ENCODE data around the gene USF1. TPM values are rescaled to one million over a fixed set of nuclear protein-coding genes. Genes with fewer than 3 reads are reported as not detected.

The USF1 gene
- total RNA-seq, 4 donors from 2014 or later: 40.1 to 81.4 (median 74.9) TPM

DNA sequence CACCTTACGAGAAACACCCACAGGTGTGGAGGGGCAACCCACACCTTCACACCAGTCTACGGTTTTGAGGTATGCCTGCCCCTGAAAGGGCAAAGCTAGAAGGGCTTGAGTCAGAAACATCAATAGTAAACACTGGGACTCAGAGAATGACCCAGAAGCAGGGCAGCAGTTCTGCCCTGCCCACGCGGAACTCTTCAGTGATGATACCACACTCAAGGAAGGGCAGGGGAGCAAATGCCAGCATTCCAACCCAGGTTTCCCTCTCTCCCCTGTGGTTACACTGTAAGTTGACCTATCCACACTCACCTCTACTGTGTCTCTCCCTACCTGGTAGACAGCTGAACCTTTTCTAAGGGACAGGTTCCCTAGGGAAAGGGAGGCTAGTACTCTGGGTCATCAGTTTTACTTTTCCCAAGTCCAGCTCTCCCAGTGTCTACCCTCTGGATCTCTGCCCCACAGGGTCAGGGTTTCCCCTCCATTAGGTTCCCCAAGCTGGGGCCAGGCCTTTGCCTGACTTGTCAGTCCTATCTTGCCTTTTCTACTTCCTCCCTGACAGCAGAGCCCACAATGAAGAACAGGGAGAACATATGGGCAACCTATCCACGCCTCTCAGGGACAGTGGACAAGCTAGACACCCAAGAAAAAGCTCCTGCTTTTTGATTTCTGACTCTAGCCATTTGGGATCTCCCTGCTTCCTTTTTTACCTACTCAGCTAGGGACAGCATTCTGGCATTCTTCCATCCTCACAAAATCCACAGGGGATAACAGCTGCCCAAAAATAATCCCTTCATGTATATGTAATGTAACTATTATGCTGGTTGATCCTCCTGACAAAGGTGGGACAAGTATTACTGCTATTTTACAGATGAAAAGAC, 27.8 kb downstream of the USF1 start:
- no peak for TF ChIP-seq CTCF (IDR thresholded peaks at IDR 0.05; ENCODE audit: low read depth)

GRCh38 chr1:161013488-161014230, 32.1 kb downstream of the USF1 start:
- no peak for TF ChIP-seq CTCF (IDR thresholded peaks at IDR 0.05; ENCODE audit: low read depth)

DNA sequence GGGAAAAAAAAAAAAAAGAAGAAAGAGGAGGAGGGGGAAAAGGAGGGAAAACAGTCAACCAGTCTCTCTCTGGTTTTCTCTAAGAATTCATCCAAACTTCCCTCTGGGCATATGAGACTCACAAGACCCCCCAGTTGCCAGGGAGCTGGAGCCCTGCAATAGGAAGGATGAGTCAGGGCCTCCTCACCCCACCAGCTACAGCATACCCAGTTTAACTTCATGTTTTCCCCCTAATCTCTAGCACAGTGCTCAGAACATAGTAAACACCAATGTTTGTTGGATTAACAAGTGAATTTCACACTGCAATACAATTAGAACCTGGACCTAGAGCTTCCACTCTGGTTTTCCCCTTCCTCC, 32.7 kb downstream of the USF1 start:
- no peak for TF ChIP-seq CTCF (IDR thresholded peaks at IDR 0.05; ENCODE audit: low read depth)

- TF ChIP-seq CTCF (IDR thresholded peaks at IDR 0.05; ENCODE audit: low read depth): no peak
These were observed 33.4 kb downstream of the USF1 start for GRCh38 chr1:161012420-161012819.

DNA sequence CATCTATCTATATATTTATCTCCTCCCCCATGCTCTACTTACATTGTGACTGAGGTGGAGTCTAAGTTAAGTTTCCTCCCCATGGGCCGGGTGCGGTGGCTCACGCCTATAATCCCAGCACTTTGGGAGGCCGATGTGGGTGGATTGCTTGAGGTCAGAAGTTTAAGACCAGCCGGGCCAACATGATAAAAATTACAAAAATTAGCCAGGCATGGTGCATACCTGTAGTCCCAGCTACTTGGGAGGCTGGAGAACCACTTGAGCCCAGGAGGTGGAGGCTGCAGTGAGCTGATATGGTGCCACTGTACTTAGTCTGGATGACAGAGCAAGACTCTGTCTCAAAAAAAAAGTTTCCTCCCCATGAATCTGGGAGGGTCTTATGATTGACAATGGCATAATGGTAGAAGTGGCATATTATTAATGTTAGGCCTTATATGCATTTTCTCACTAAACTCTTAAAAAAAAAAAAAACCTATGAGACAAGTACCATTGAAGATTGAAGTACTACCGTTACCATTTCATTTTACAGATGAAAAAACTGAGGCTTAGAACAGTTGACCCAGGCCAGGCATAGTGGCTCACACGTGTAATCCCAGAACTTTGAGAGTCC, 36.1 kb downstream of the USF1 start:
- TF ChIP-seq CTCF (IDR thresholded peaks at IDR 0.05; ENCODE audit: low read depth): no peak

DNA sequence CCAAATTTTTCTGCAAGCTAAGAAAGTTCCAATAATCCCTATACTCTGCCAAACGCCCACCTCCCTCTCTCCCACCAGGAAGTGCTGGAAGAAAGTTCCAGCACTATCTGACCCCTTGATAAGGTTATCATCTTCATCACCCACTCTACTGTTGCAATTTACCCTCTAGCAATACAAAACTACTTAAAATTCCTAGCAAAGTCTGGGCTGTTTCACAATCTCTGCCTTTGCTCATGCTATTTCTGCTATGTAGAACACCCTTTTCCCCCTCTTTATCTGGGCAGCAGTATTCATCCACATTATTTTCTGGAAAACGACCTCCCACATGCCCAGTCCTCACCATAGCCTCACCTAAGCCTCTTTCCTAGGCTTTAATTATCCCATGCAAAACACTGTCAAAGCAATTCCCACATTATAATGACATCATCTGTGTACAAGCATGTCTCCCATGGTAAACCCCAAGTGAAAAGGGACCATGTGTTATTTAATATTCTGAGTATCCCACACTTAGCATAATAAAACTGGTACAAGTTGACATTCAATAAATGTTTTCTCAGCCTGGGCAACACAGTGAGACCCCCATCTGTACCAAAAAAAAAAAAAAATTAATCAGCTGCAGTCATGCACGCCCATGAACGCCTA, 36.8 kb downstream of the USF1 start:
- TF ChIP-seq CTCF (IDR thresholded peaks at IDR 0.05; ENCODE audit: low read depth): no peak
